BJ (cell line): ENCODE data around the gene NKIRAS2. TPM values are rescaled to one million over a fixed set of nuclear protein-coding genes. Genes with fewer than 3 reads are reported as not detected.

Experiments
- CTCF ChIA-PET: fragments of 350-600 bp; formaldehyde crosslinking; extraction: SDS; loops from one replicate; lab custom pipeline; 2021; ENCODE audit warnings: antibody characterized with exemption, inconsistent platforms; lab: Yijun Ruan, JAX
- POLR2A ChIA-PET: fragments of 300-600 bp; sonication (Branson Sonifier 250); formaldehyde crosslinking; extraction: SDS; loops from one replicate; lab custom pipeline; 2021; ENCODE audit warnings: antibody characterized with exemption; lab: Charles Lee
- DNase-seq: peaks from one replicate; pipeline ENCODE4 v3.0.0-alpha.2; 2011; ENCODE audit warnings: low read depth
- H3K27me3 ChIP-seq: 2 replicates; pipeline ENCODE4 v1.6.0; 2011; ENCODE audit warnings: low read length; ENCODE audit not compliant: control insufficient read depth, insufficient read depth
- H3K36me3 ChIP-seq: 2 replicates; pipeline ENCODE4 v1.5.1; 2011; ENCODE audit warnings: low read length; ENCODE audit not compliant: control insufficient read depth, insufficient read depth
- H3K4me3 ChIP-seq: 2 replicates; pipeline ENCODE4 v1.5.1; 2011; ENCODE audit warnings: low read depth, mild to moderate bottlenecking, control low read depth, low read length
- CTCF ChIP-seq: IDR thresholded peaks from 2 replicates; pipeline ENCODE4 v1.5.1; 2011; ENCODE audit warnings: low read depth, mild to moderate bottlenecking, control low read depth, inconsistent platforms, low read length, moderate library complexity; ENCODE audit not compliant: insufficient read depth
- polyA plus RNA-seq: library from polyadenylated mRNA; depleted of rRNA; stranded (reverse); fragments of >200 nt; gene quantifications from 2 replicates; pipeline ENCODE4 v1.2.3, GENCODE V29; 2011

Gene NKIRAS2
- polyA plus RNA-seq, 1 experiment, result 81.4 TPM

GRCh38 chr17:41973408-41973811 lies 46.5 kb upstream of the NKIRAS2 start:
- H3K4me3 ChIP-seq, result no peak overlapping the region
- no peak for DNase-seq
- no peaks in the 10 kb centered on the region for H3K27me3 ChIP-seq
- ChIA-PET POLR2A (no interaction called here), CTCF (interaction anchor here (0.6 to 0.9 kb wide), 2 partner anchors 14 to 47 kb away, joined by 3 read pairs; partner anchors contain the start of gene NKIRAS2)
- H3K36me3 ChIP-seq, result peaks cover 58% of the 10 kb centered on the region
- TF ChIP-seq CTCF, result no peak

GRCh38 chr17:41974031-41974430 lies 45.9 kb upstream of the NKIRAS2 start:
- H3K36me3 ChIP-seq, result peaks cover 54% of the 10 kb centered on the region
- H3K4me3 ChIP-seq, result no peak overlapping the region
- ChIA-PET CTCF (no interaction called here), POLR2A (interaction anchor here (0.7 kb wide), 1 partner anchor 8 kb away, joined by 3 read pairs; no protein-coding TSS in a partner anchor)
- DNase-seq, result no peak
- no peak for TF ChIP-seq CTCF
- no peaks in the 10 kb centered on the region for H3K27me3 ChIP-seq

- POLR2A ChIA-PET, result interaction anchor here (0.7 kb wide), 1 partner anchor 8 kb away, joined by 3 read pairs; no protein-coding TSS in a partner anchor
- no peaks in the 10 kb centered on the region for H3K27me3 ChIP-seq
- peaks cover 52% of the 10 kb centered on the region for H3K36me3 ChIP-seq
- no peak overlapping the region for H3K4me3 ChIP-seq
- DNase-seq, result no peak
- TF ChIP-seq CTCF, result no peak
- CTCF ChIA-PET, result no interaction called here
These were observed 45.2 kb upstream of the NKIRAS2 start for GRCh38 chr17:41974658-41975057.

GRCh38 chr17:41975099-41976083 lies 44.5 kb upstream of the NKIRAS2 start:
- POLR2A ChIA-PET, result no interaction called here
- CTCF ChIA-PET, result interaction anchor here (1.2 kb wide), 2 partner anchors 16 to 141 kb away, joined by 4 read pairs; no protein-coding TSS in a partner anchor
- no peak overlapping the region for H3K4me3 ChIP-seq
- no peaks in the 10 kb centered on the region for H3K27me3 ChIP-seq
- no peak for TF ChIP-seq CTCF
- H3K36me3 ChIP-seq, result peaks cover 52% of the 10 kb centered on the region
- DNase-seq, result no peak

- no peak for DNase-seq
- ChIA-PET CTCF (interaction anchor here (0.8 to 1.2 kb wide), 3 partner anchors 10 to 140 kb away, joined by 3 to 4 read pairs (median 4); partner anchors contain the start of gene CNP), POLR2A (no interaction called here)
- Histone ChIP-seq H3K4me3 (no peak overlapping the region), H3K27me3 (no peaks in the 10 kb centered on the region), H3K36me3 (peaks cover 51% of the 10 kb centered on the region)
- no peak for TF ChIP-seq CTCF
These were observed 43.6 kb upstream of the NKIRAS2 start for GRCh38 chr17:41976142-41976768.
